Gastroesophageal sphincter (tissue), 4 donors: Measurements from ENCODE around the gene FBXW4. TPM values are rescaled to one million over a fixed set of nuclear protein-coding genes. Genes with fewer than 3 reads are reported as not detected.

Experiments used
- ATAC-seq: fragments of 150-250 bp; one replicate; pipeline ENCODE4 v1.9.1; 2016; ENCODE audit warnings: mild to moderate bottlenecking, moderate library complexity
- H3K27ac ChIP-seq, 4 donors: fragments of 200-600 bp; sonication (generic) in 3 of 4; 1 replicate in 3 of 4; 2 replicates in 1 of 4; pipeline ENCODE4 v1.5.1; 2016 to 2019
- H3K27me3 ChIP-seq: fragments of 200-600 bp; sonication (generic); one replicate; pipeline ENCODE4 v1.5.1; 2019
- H3K36me3 ChIP-seq, 2 donors: fragments of 200-600 bp; sonication (generic); one replicate each; pipeline ENCODE4 v1.5.1; 2019; ENCODE audit warnings: control low read depth in 1 of 2
- H3K4me1 ChIP-seq, 3 donors: fragments of 200-600 bp; sonication (generic); 1 replicate in 2 of 3; 2 replicates in 1 of 3; pipeline ENCODE4 v1.5.1; 2016 to 2019; ENCODE audit warnings: control low read depth in 2 of 3
- H3K4me3 ChIP-seq, 2 donors: fragments of 200-600 bp; sonication (generic); one replicate each; pipeline ENCODE4 v1.5.1; 2019; ENCODE audit warnings: mild to moderate bottlenecking in 1 of 2, moderate library complexity in 1 of 2
- H3K9me3 ChIP-seq, 3 donors: fragments of 200-600 bp; sonication (generic); one replicate each; pipeline ENCODE4 v1.5.1; 2017 to 2019; ENCODE audit warnings: control low read depth in 2 of 3
- EP300 ChIP-seq: sonication (generic); formaldehyde crosslinking; IDR thresholded peaks from one replicate; pipeline ENCODE4 v1.6.1; 2017; ENCODE audit warnings: antibody characterized with exemption, mild to moderate bottlenecking
- POLR2A ChIP-seq, 2 donors: fragments of 450-650 bp; IDR thresholded peaks; one replicate each; pipeline ENCODE4 v1.6.1; 2017; ENCODE audit warnings: antibody characterized with exemption in 2 of 2, mild to moderate bottlenecking in 2 of 2, moderate library complexity in 1 of 2
- POLR2AphosphoS5 ChIP-seq: sonication (generic); formaldehyde crosslinking; IDR thresholded peaks from one replicate; pipeline ENCODE4 v1.6.1; 2017; ENCODE audit warnings: antibody characterized with exemption
- WGBS, 2 donors: methylation state at CpG; one replicate each; pipeline ENCODE4 v1.1.5; 2018; ENCODE audit warnings: low coverage in 1 of 2; 5-methylcytosine and 5-hydroxymethylcytosine counted together
- total RNA-seq, 4 donors: library from RNA; depleted of rRNA; stranded (reverse); fragments of >200 nt; gene quantifications; one replicate each; pipeline ENCODE4 v1.1.0, GENCODE V29; 2016
- TF ChIP-seq, protein P1 (sequence below), 4 experiments: fragments of 200-600 bp in 2 of 4; fragments of 450-650 bp in 2 of 4; sonication (generic) in 1 of 4; IDR thresholded peaks; one replicate each; pipeline ENCODE4 v1.5.1; 2017 to 2019; ENCODE audit warnings: antibody characterized with exemption in 4 of 4, mild to moderate bottlenecking in 2 of 4, moderate library complexity in 2 of 4

Gene FBXW4
- total RNA-seq, 4 donors from 2014 or later, result 85.4 to 131 (median 112) TPM

DNA sequence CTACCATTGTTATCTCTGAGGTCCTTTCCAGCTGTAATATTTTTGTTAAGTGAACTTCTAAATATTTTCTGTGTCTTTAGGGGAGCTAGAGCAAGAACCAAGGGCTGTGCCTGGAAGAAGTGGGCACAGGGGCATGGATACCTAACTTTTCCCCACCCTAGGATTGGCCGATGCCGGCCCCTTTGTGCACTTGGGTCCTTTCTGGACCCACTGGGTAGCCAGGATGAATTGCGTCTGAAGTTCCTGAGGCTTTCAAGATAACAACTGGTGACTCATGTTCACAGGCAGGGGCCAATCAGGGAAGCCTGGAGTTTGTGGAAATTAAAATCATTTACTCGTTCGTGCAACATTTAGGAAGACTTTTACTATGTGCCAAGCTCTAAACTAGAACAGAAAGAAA, 106.1 kb downstream of the FBXW4 start:
- 54% methylated on average over 3 of the region's 5 CpGs; no CpG with 5 or more reads in 1 of the 2 donors for WGBS, 2 donors
- peaks cover 0 to 30% (median 18%) of the 10 kb centered on the region in 3 donors for H3K4me1 ChIP-seq
- H3K27ac ChIP-seq, result no peak overlapping the region
- ATAC-seq, result no peak
- no peaks in the 10 kb centered on the region for H3K9me3 ChIP-seq
- no peaks in the 10 kb centered on the region for H3K27me3 ChIP-seq
- TF ChIP-seq POLR2A (IDR thresholded peaks at IDR 0.05) (no peak), EP300 (no peak), POLR2AphosphoS5 (no peak)
- TF ChIP-seq, protein P1, sequence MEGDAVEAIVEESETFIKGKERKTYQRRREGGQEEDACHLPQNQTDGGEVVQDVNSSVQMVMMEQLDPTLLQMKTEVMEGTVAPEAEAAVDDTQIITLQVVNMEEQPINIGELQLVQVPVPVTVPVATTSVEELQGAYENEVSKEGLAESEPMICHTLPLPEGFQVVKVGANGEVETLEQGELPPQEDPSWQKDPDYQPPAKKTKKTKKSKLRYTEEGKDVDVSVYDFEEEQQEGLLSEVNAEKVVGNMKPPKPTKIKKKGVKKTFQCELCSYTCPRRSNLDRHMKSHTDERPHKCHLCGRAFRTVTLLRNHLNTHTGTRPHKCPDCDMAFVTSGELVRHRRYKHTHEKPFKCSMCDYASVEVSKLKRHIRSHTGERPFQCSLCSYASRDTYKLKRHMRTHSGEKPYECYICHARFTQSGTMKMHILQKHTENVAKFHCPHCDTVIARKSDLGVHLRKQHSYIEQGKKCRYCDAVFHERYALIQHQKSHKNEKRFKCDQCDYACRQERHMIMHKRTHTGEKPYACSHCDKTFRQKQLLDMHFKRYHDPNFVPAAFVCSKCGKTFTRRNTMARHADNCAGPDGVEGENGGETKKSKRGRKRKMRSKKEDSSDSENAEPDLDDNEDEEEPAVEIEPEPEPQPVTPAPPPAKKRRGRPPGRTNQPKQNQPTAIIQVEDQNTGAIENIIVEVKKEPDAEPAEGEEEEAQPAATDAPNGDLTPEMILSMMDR (IDR thresholded peaks at IDR 0.05), result no peak
- peaks cover 0 to 23% of the 10 kb centered on the region in 2 donors for H3K36me3 ChIP-seq
- peak overlapping the region; percentile 82 to 95 for H3K4me3 ChIP-seq

DNA sequence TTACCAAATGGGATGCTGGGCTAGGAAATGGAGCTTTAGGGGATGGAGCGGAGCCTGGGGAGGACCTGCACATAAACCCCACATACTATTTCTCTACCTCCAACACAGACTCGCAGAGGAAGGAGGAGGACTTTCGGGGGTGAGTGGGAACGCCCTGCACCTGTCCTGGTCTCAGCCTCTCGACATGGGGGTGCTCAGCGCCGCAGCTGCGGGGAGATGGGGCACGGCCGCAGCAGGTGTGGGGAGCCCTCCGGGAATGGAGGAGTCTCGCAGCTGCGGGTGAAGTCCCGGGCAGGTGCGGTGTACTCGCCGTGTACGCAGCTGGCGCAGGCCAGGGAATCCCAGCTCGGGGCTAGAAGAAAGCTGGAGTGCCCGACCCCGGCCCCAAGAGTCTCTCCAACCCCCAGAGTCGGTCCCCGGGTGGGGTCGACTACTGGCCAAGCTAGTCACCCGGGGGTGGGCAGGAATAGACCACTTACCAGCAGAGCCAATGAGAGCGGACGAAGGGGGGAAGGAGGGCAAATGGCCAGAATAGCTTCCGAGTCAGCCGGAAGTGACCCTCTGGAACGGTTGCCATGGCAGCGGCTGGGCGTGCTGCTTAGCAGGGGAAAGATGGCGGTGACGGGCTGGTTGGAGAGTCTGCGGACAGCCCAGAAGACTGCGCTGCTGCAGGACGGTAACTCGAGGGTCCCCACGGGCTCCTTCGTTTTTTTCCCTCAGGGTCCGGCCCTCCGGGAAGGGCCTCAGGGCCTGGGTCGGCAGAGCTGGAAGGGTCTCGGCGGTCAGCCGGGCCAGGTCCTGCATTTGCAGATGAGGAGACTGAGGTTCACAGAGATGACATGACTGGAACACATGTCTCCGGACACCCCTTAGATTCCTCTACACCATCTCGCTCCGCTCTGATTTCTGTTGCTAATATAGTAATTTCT, 107.0 kb downstream of the FBXW4 start, which contains the start of the genes DPCD and POLL:
Gene DPCD, plus strand, starts transcription at position 597 of the 929 bp plus-strand sequence. Its CDS starts 16 bp downstream, at position 613.
Gene POLL, minus strand, starts transcription at position 533 of the 929 bp plus-strand sequence. CDS start 897 bp downstream, outside the sequence.
- Histone ChIP-seq H3K4me3 (peak within 1 kb of the TSS; percentile 82 to 95), H3K36me3 (peaks cover 0 to 32% of the 10 kb centered on the region in 2 donors), H3K27me3 (no peaks in the 10 kb centered on the region), H3K27ac (peak within 1 kb of the TSS in 3 of 4 donors; percentile 78 to 85 (median 83)), H3K9me3 (no peaks in the 10 kb centered on the region), H3K4me1 (peaks cover 0 to 30% (median 18%) of the 10 kb centered on the region in 3 donors)
- WGBS, 2 donors, result 0 to 1% methylated on average over 13 to 16 of the region's 50 CpGs
- ATAC-seq, result peak; percentile 95
- peak; percentile 51 for TF ChIP-seq POLR2AphosphoS5
- TF ChIP-seq POLR2A (IDR thresholded peaks at IDR 0.05), result peak in 1 of 2 donors; percentile 22
- no peak for TF ChIP-seq EP300
- TF ChIP-seq, protein P1 (IDR thresholded peaks at IDR 0.05), result no peak

DNA sequence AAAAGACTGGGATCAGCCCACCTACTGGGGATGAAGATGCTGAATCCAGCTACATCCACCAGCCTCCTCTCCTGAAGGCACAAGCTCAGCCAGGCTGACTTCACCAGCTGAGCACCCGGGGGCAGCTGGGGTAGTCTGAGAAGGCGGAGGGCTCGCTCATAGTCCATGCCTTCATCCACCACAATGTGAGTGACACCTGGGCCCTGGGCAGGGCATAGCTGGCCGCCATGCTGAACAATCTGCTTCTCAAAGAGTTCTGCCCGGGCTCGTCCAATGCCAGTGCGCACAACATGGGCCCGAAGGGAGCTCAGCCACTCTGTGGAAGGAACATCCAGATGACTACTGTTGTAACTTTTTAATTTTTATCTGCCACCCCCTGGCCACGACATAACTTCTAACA, 109.1 kb downstream of the FBXW4 start:
- WGBS, 2 donors, result 80 to 84% methylated on average over 1 to 2 of the region's 9 CpGs
- Histone ChIP-seq H3K4me3 (no peak overlapping the region), H3K4me1 (peaks cover 0 to 30% (median 18%) of the 10 kb centered on the region in 3 donors), H3K9me3 (no peaks in the 10 kb centered on the region), H3K36me3 (peaks cover 0 to 53% of the 10 kb centered on the region in 2 donors), H3K27me3 (no peaks in the 10 kb centered on the region), H3K27ac (no peak overlapping the region)
- no peak for TF ChIP-seq EP300
- TF ChIP-seq, protein P1 (IDR thresholded peaks at IDR 0.05), result no peak
- TF ChIP-seq POLR2AphosphoS5, result no peak
- TF ChIP-seq POLR2A (IDR thresholded peaks at IDR 0.05), result no peak
- no peak for ATAC-seq

DNA sequence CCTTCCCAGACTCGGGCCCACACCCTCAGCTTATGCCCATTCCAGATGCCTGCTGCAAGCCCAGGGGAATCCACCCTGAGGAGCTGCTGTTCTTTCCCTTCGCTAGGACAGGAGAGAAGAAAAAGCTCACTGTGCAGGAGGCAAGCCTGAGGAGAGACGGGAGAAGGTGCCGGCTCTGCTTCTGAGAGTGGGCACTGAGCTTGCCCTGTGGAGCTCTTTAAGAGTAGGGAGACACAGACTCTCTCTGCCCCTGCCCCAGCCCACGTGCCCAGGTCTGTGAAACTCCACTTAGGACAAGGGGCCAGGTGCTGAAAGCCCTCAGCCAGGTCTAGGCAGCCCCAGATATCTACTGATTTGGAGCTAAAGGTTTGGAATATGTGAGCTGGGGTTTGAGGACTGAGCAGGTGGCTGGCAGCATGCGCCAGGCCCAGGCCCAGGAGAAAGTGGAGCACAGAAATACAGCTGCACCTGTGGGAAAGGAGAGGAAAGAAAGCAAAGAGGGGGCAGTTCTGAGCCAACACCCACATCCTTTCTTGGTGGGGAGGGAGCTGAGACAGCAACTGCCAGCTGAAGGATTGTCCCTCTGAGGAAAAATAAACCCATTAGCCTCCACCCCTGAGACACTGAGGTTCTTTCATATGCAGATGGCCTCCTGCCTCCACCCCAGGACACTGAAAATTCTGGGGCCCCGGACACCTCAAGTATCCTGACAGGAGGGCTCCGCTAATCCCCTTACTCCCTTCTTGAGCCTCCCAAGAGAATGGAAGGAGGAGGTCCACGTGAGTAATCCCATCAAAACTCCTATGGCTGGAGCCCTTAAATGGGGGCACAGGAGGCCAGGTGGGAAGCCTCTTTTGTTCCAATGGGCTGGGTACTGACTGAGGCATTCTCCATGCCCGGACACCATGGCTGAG, 114.2 kb downstream of the FBXW4 start:
- ATAC-seq, result no peak
- WGBS, 2 donors, result 66% methylated on average over 4 of the region's 10 CpGs; no CpG with 5 or more reads in 1 of the 2 donors
- peaks cover 0 to 92% of the 10 kb centered on the region in 2 donors for H3K36me3 ChIP-seq

More for the DNA sequence above, 114.2 kb downstream of the FBXW4 start:
- Histone ChIP-seq H3K4me3 (no peak overlapping the region), H3K27me3 (no peaks in the 10 kb centered on the region), H3K4me1 (peaks cover 0 to 4% (median 0%) of the 10 kb centered on the region in 3 donors), H3K9me3 (no peaks in the 10 kb centered on the region), H3K27ac (no peak overlapping the region)
- TF ChIP-seq, protein P1 (IDR thresholded peaks at IDR 0.05), result no peak
- TF ChIP-seq EP300 (no peak), POLR2AphosphoS5 (no peak), POLR2A (IDR thresholded peaks at IDR 0.05) (no peak)
